Measurements from ENCODE around the gene GINS2.

DNA sequence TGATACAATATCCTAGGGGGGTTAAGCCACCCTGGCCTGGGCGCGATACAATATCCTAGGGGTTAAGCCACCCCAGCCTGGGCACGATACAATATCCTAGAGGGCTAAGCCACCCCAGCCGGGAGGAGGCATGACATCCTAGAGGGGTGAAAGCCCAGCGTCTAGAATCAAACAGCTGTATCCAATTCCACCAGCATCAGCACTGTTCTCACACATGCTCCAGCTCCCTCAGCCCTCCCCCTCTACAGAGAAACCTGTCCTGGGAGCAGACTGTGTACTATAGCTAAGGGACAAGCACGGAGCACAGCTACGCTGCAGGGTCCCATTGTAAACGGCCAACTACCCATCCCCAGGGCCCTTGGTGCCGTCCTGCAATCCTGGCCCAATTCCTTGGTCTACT lies 6.2 kb downstream of the GINS2 start:
- TF ChIP-seq GATA3 (IDR thresholded peaks at IDR 0.05; ENCODE audit: low read depth, low read length) (no peak), GATA2 (IDR thresholded peaks at IDR 0.05; ENCODE audit: low read depth, low read length) (no peak)
